Measurements from ENCODE around the gene BANF1. TPM values are rescaled to one million over a fixed set of nuclear protein-coding genes. Genes with fewer than 3 reads are reported as not detected.

BANF1 gene
- total RNA-seq, 2 donors from 2014 or later, result 190 to 376 TPM

- H3K4me3 Mint-ChIP-seq, result no peak overlapping the region
- H3K4me1 Mint-ChIP-seq (ENCODE audit: low read depth in 2 of 2), result peaks cover 19 to 26% of the 10 kb centered on the region in 2 donors
- ATAC-seq (no peak), DNase-seq (ENCODE audit: low spot score) (no peak)
- peaks cover 0 to 8% of the 10 kb centered on the region in 2 donors for H3K27me3 Mint-ChIP-seq
- H3K27ac Mint-ChIP-seq, result no peak overlapping the region
- no peaks in the 10 kb centered on the region for H3K36me3 Mint-ChIP-seq
- H3K9me3 Mint-ChIP-seq, result no peaks in the 10 kb centered on the region
Observed at GRCh38 chr11:66046901-66047300, 44.6 kb downstream of the BANF1 start.

GRCh38 chr11:66047541-66048365 is 45.5 kb downstream of the BANF1 start:
- no peak overlapping the region for H3K27ac Mint-ChIP-seq
- no peak for DNase-seq (ENCODE audit: low spot score)

GRCh38 chr11:66048547-66049323 is 46.4 kb downstream of the BANF1 start, which contains the start of gene GAL3ST3:
Gene GAL3ST3, minus strand, starts transcription at chr11:66049161. Its CDS starts 3,746 bp downstream, at chr11:66045415.
- DNase-seq (ENCODE audit: low spot score) (no peak), ATAC-seq (no peak)
- no peak within 1 kb of the TSS for H3K4me3 Mint-ChIP-seq
- H3K27ac Mint-ChIP-seq, result peak within 1 kb of the TSS in 1 of 2 donors; percentile 18
- peaks cover 0 to 8% of the 10 kb centered on the region in 2 donors for H3K27me3 Mint-ChIP-seq
- H3K36me3 Mint-ChIP-seq, result peaks cover 8% of the 10 kb centered on the region
- peaks cover 26 to 36% of the 10 kb centered on the region in 2 donors for H3K4me1 Mint-ChIP-seq (ENCODE audit: low read depth in 2 of 2)
- H3K9me3 Mint-ChIP-seq, result no peaks in the 10 kb centered on the region

More at GRCh38 chr11:66047541-66048365, 45.5 kb downstream of the BANF1 start:
- Mint-ChIP-seq H3K4me1 (ENCODE audit: low read depth in 2 of 2) (peaks cover 21 to 29% of the 10 kb centered on the region in 2 donors), H3K4me3 (no peak overlapping the region), H3K27me3 (peaks cover 0 to 8% of the 10 kb centered on the region in 2 donors), H3K36me3 (peaks cover 2% of the 10 kb centered on the region), H3K9me3 (no peaks in the 10 kb centered on the region)
- no peak for ATAC-seq

GRCh38 chr11:66050581-66051231 is 48.4 kb downstream of the BANF1 start:
- DNase-seq (ENCODE audit: low spot score) (no peak), ATAC-seq (no peak)
- Mint-ChIP-seq H3K27me3 (peaks cover 0 to 8% of the 10 kb centered on the region in 2 donors), H3K27ac (peak overlapping the region; percentile 94 to 100), H3K4me1 (ENCODE audit: low read depth in 2 of 2) (peaks cover 23 to 28% of the 10 kb centered on the region in 2 donors), H3K36me3 (peaks cover 15% of the 10 kb centered on the region), H3K9me3 (no peaks in the 10 kb centered on the region), H3K4me3 (peak overlapping the region; percentile 76)

- Mint-ChIP-seq H3K4me3 (peak overlapping the region; percentile 76), H3K9me3 (no peaks in the 10 kb centered on the region), H3K27ac (peak overlapping the region; percentile 94 to 100), H3K36me3 (peaks cover 15% of the 10 kb centered on the region), H3K4me1 (ENCODE audit: low read depth in 2 of 2) (peaks cover 23 to 25% of the 10 kb centered on the region in 2 donors), H3K27me3 (peaks cover 0 to 8% of the 10 kb centered on the region in 2 donors)
- ATAC-seq (no peak), DNase-seq (ENCODE audit: low spot score) (no peak)
Observed at GRCh38 chr11:66051371-66051765, 49.1 kb downstream of the BANF1 start.

GRCh38 chr11:66051766-66052663 is 49.7 kb downstream of the BANF1 start, which contains the start of gene SF3B2:
Gene SF3B2, plus strand, starts transcription at chr11:66052364. Its CDS starts 21 bp downstream, at chr11:66052385.
- Mint-ChIP-seq H3K36me3 (peaks cover 16% of the 10 kb centered on the region), H3K4me3 (peak within 1 kb of the TSS; percentile 95), H3K27ac (peak within 1 kb of the TSS; percentile 94 to 100), H3K9me3 (no peaks in the 10 kb centered on the region), H3K4me1 (ENCODE audit: low read depth in 2 of 2) (peaks cover 23 to 25% of the 10 kb centered on the region in 2 donors), H3K27me3 (peaks cover 0 to 8% of the 10 kb centered on the region in 2 donors)
- ATAC-seq, result peak; percentile 99
- DNase-seq (ENCODE audit: low spot score), result peak; percentile 99

GRCh38 chr11:66052664-66052982 is 50.3 kb downstream of the BANF1 start:
- Mint-ChIP-seq H3K9me3 (no peaks in the 10 kb centered on the region), H3K27ac (peak overlapping the region; percentile 94 to 100), H3K27me3 (peaks cover 0 to 8% of the 10 kb centered on the region in 2 donors), H3K36me3 (peaks cover 20% of the 10 kb centered on the region), H3K4me1 (ENCODE audit: low read depth in 2 of 2) (peaks cover 23 to 25% of the 10 kb centered on the region in 2 donors), H3K4me3 (peak overlapping the region; percentile 95)
- DNase-seq (ENCODE audit: low spot score) (no peak), ATAC-seq (no peak)

Other genes with a start within 250 kb of the BANF1 start
- 10 to 100 TPM; 15.8 to 25.4 TPM for gene AP5B1, start 221.5 kb upstream of the BANF1 start, total RNA-seq
- gene OVOL1, start 215.4 kb upstream of the BANF1 start, total RNA-seq, result not detected
- gene SNX32, start 168.5 kb upstream of the BANF1 start, total RNA-seq, result 1 to 10 TPM in 1 of 2 donors, under 1 TPM in 1; 0.52 to 1.0 TPM
- 1,000 to 10,000 TPM; 1,401 to 1,644 TPM for gene CFL1, start 144.3 kb upstream of the BANF1 start, total RNA-seq
- gene MUS81, start 142.1 kb upstream of the BANF1 start, total RNA-seq, result 100 to 1,000 TPM in 1 of 2 donors, 10 to 100 TPM in 1; 85.7 to 109 TPM
- 10 to 100 TPM in 1 of 2 donors, 1 to 10 TPM in 1; 7.5 to 10.6 TPM for gene EFEMP2, start 129.7 kb upstream of the BANF1 start, total RNA-seq
- gene CTSW, start 122.7 kb upstream of the BANF1 start, total RNA-seq, result 100 to 1,000 TPM; 124 to 886 TPM
- gene FIBP, start 114.0 kb upstream of the BANF1 start, total RNA-seq, result 100 to 1,000 TPM in 1 of 2 donors, 10 to 100 TPM in 1; 76.6 to 157 TPM
- gene CCDC85B, start 111.8 kb upstream of the BANF1 start, total RNA-seq, result 10 to 100 TPM; 44.6 to 89.8 TPM
- gene FOSL1, start 102.1 kb upstream of the BANF1 start, total RNA-seq, result 10 to 100 TPM in 1 of 2 donors, 1 to 10 TPM in 1; 7.9 to 18.1 TPM
- gene C11orf68, start 83.4 kb upstream of the BANF1 start, total RNA-seq, result 10 to 100 TPM; 15.4 to 24.7 TPM
- gene DRAP1, start 83.1 kb upstream of the BANF1 start, total RNA-seq, result 10 to 100 TPM; 88.5 to 95.6 TPM
- gene TSGA10IP, start 57.0 kb upstream of the BANF1 start, total RNA-seq, result not detected
- gene SART1, start 40.8 kb upstream of the BANF1 start, total RNA-seq, result 100 to 1,000 TPM in 1 of 2 donors, 10 to 100 TPM in 1; 72.9 to 107 TPM
- 10 to 100 TPM; 69.6 to 82.1 TPM for gene EIF1AD, start 346 bp upstream of the BANF1 start, total RNA-seq
- gene CST6, start 9.5 kb downstream of the BANF1 start, total RNA-seq, result under 1 TPM in 1 of 2 donors, not detected in 1; 0.52 TPM
- 1 to 10 TPM; 1.5 to 8.8 TPM for gene CATSPER1, start 24.0 kb downstream of the BANF1 start, total RNA-seq
- gene GAL3ST3, start 46.7 kb downstream of the BANF1 start, total RNA-seq, result not detected
- 100 to 1,000 TPM; 227 to 286 TPM for gene SF3B2, start 49.9 kb downstream of the BANF1 start, total RNA-seq
- 10 to 100 TPM; 64.3 to 73.3 TPM for gene PACS1, start 67.8 kb downstream of the BANF1 start, total RNA-seq